Fibroblast of skin of back (primary cell): ENCODE measurements around the gene PDZD2.
"Not testable (repeated sequence)": the region's sequence is repeated elsewhere in the genome, so short reads cannot be mapped to it uniquely, and the experiment has no call there.

Experiments used
- DNase-seq: peaks from one replicate; pipeline ENCODE4 v3.0.0-alpha.2; 2013

PDZD2 gene

GRCh38 chr5:31986101-31986500, 347.2 kb downstream of the PDZD2 start:
- no peak for DNase-seq

- peak; percentile 100 for DNase-seq
Measured at GRCh38 chr5:31987985-31988710, 349.2 kb downstream of the PDZD2 start.

DNA sequence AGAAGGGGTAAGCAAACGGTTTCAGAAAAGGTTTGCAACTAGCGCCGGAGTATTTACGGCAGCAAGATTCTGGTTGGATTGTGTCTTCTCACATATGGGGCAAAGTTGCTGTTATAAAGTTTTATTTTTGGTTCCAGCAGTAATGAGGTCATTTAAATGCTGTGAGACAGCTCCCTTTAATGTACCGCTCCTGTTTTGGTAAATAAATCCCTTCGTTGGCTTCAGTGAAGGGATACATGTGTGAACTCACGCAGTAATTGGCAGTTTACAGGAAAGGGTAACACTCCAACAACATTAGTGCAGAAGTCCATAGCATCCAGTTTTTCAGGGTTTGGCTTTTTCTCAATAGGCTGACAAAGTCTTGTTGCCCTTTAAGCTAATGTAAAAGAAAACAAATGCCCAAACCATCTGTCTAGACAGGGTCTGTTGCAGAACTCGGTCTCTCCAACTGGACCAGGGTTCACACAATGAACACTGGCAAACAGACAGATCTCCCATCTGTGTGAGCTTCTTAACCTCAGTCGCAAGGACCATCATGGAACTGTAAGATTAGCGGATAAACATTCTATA, 351.2 kb downstream of the PDZD2 start:
- peak; percentile 31 for DNase-seq

DNA sequence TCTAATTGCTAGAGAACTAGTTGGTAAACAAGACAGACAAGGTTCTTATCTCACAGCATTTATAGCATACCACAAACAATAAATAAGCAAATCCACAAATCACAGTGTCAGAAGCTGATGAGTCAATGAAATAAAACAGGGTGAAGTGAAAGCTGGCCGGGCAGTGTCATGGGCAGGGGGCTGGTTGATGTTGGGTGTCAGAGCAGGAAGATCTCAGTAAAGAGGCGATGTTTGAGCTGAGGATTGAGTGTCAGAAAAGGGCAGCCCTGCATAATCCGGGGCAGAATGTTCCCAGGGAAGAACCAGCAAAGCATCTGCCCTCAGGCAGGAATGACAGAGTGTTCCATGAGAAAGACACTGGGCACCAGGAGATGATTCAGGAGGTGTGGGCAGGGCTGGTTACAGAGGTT, 351.8 kb downstream of the PDZD2 start:
- peak; percentile 44 for DNase-seq

DNA sequence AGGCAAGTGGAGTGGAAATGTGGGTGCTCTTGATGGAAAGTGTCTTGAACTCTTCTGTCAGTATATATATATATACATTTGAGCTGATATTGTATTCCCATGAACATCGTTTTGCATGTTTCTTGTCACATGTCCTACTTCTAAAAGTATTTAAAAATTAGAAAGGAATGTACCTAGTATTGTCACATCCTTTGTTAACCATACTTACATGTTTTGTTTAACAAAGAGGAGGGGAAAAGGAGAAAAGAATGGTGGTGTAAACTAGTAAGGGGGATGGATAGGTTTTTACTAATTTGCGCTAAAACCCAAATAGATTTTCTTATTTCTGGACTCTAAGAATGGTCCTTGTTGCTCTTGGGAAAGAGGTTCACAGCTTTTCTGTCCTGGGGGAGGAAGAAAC, 353.4 kb downstream of the PDZD2 start:
- DNase-seq = no peak

- DNase-seq = peak; percentile 85
Measured at GRCh38 chr5:31993165-31993961, 354.4 kb downstream of the PDZD2 start.

- no peak for DNase-seq
Measured at GRCh38 chr5:31995006-31995405, 356.1 kb downstream of the PDZD2 start.

DNA sequence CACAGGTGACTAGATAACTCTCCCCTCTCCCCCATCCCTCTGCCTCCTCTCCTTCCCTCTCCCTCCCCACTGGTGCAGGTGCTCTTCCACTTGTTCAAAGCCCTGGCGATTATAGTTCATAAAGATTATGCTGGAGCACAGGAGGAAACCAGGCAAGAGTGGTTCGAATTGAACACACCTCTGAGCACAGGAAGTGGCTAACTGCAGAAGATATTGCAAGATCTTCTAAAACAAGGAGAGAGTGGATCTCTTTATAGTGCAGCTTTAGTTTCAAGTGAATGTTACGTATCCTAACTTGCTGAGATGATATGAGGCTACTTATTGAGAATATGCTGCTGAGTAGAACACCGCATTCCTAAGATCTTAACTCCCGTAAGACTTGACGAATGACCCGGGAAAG, 356.8 kb downstream of the PDZD2 start:
- no peak for DNase-seq

DNA sequence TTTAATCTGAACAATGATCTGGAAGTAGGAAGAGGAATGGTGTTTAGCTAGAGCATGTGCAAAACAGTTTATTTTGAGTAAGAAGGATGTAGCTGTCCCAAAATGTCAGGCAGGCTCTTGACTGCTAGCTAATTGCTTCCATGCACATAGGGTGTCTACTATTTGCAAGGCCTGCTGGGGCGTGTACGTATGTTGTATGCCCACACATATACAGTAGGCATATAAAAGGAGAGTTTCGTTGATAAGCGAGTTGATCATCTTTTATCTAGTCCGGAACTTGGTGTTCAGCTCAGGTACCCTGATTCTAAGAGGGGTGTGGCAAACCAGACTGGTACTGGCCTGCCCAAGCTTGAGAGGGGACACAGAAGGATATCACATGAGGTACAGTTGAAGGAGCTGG, 358.0 kb downstream of the PDZD2 start:
- no peak for DNase-seq

DNA sequence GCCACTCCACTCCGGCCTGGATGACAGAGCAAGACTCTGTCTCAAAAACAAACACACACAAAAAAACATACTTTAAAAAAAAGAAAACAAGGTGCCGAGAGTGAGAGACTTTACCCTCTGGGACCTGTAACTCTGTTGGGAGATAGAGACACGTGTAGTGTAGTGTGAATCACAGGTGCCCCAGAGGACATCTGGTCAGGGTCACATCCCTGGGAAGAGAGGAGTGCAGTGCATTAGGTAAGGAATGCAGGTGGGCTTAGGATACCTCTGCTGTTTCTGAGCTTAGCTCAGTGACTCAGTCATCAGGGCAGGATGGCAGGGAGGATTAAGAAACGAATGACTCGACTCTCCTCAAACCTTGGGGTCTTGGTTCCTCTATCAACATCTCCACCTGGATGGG, 360.5 kb downstream of the PDZD2 start:
- no peak for DNase-seq

GRCh38 chr5:32000731-32001130, 361.8 kb downstream of the PDZD2 start:
- no peak for DNase-seq

GRCh38 chr5:32001284-32001683, 362.4 kb downstream of the PDZD2 start:
- no peak for DNase-seq

DNA sequence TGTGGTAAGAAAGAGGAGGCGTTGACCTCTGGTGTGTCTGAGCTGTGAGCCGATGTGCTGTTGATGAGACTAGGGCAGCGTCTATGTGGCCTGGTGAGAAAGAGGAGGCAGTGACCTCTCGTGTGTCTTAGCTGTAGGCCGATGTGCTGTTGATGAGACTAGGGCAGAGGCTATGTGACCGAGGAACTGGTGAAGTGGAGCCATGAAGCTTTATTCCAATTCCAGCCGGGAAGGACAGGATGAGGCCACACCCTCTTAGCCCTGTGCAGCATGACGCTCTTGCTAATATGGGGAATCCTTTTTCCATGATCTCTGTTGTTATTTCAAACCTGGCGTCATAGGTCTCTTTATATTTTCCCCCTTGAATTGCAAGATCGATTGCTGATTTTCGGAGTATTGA, 362.8 kb downstream of the PDZD2 start:
- no peak for DNase-seq

DNA sequence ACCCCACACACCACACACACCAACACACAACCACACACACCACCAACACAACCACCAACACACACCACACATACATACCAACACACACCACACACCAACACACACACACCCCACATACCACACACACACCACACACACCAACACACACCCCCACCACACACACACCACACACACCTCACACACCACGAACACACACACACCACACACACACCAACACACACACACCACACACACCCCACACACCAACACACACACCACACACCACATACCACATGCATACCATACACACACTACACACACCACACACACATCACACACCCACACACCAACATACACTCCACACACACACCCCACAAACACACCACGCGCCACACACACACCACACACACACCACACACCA, 363.8 kb downstream of the PDZD2 start:
- DNase-seq = no peak

GRCh38 chr5:32003981-32004380, 365.1 kb downstream of the PDZD2 start:
- DNase-seq = no peak

DNA sequence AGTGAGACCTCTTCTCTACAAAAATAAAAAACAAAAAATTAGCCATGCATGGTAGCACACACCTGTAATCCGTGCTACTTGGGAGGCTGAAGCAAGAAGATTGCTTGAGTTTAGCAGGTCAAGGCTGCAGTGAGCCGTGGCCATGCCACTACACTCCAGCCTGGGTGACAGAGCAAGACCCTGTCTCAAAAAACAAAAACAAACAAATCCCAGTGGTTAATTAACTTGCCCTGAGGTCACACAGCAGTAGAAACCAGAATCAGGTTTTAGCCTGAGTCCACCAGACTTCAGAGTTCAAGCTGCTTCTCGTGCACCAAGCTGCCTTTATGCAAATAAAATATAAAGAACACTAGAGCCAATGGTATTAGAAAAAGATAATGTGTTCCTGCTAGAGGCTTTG, 365.5 kb downstream of the PDZD2 start:
- no peak for DNase-seq

- DNase-seq = no peak
Measured at GRCh38 chr5:32008746-32009145, 369.8 kb downstream of the PDZD2 start.

DNA sequence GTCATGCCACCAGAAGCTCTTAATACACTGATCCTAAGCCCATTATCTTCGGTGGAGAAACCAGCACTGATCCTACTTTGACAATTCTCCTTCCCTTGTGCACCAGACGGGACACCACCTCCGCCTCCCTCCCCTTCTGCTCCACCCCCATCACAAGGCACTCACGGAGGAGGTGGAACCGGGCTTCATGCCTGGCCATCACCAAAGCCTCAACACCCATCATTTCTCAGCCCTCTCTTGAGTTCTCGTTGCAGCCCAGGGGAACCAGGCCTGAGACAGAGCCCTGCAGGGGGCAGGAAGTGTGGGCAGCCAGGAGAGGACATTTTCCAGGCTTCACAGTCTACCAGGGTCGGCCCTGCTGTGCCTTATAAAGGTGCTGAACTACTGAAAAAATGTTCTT, 374.7 kb downstream of the PDZD2 start:
- no peak for DNase-seq

- DNase-seq = no peak
Measured at GRCh38 chr5:32014096-32014745, 375.3 kb downstream of the PDZD2 start.

GRCh38 chr5:32015262-32015661, 376.3 kb downstream of the PDZD2 start:
- DNase-seq = not testable (repeated sequence)

- DNase-seq = no peak
Measured at GRCh38 chr5:32017692-32018367, 378.9 kb downstream of the PDZD2 start.
